ENCODE data around the gene GARNL3.

GARNL3 gene

DNA sequence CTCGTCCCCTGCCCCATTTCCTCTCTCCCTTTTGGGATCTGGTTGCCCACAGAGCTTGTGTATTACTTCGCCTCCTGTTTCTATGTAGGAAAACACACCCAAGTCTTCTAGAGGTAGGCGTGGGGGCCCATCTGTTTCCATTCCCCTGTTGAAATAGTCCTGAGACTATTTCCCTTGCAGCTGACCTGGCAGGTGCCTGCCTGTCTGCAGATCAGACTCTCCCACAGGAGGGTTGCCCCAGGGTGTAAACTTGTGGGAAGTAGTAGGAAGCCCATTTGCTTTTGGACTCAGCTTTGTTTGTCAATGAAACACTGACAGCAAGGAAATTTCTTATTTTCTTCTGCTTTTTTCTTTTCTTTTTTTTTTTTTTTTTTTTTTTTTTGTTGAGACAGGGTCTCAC lies 16.3 kb upstream of the GARNL3 start:
- TF ChIP-seq JUND (IDR thresholded peaks at IDR 0.05; ENCODE audit: low read depth) = no peak
- in situ Hi-C loops (cut with HindIII; ENCODE audit: low pct_unique_long_range_greater_than_20kb, low sequenced_read_pairs) = no loop called here
- no peak for DNase-seq (ENCODE audit: low read depth in 1 of 2, low spot score in 1 of 2)

DNA sequence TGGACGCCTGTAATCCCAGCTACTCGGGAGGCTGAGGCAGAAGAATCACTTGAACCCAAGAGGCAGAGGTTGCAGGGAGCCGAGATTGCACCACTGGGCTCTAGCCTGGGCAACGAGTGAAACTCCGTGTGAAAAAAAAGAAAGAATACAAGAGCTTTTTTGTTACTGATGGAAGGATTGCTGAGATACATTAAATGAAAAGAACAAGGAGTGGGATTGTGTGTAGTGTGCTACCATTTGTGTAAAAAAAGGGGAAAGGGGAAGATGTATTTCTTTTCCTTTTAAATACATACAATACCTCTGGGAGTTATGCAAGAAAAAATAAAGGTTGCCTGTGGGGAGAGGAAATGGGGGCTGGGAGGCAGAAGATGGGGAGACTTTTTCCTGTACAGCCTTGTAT lies 14.7 kb upstream of the GARNL3 start:
- DNase-seq (ENCODE audit: low read depth in 1 of 2, low spot score in 1 of 2) = no peak
- in situ Hi-C loops (cut with HindIII; ENCODE audit: low pct_unique_long_range_greater_than_20kb, low sequenced_read_pairs) = no loop called here
- TF ChIP-seq JUND (IDR thresholded peaks at IDR 0.05; ENCODE audit: low read depth) = no peak

DNA sequence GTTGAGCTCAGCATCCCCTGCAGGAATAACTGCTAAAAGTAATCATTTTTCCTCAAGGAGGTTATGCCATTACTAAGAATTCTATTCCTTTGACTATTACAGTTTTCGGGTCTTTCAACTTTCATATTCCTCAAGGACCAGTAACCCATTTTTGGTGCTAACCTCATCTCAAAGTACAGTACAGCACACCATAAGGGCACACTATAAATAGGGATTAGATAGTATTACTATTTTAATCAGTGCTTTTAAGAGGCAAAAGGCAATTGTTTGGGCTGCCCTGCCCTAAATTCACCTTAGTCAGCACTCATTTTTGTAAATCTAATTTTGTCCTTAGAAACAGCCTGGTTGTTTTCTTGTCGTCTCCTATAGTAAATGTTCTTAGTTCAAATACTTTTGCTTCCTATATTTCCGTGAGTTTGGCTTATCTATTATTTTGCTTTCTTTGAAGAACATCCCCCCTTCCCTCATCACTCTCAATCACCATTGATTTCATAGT lies 13.6 kb upstream of the GARNL3 start:
- no peak for TF ChIP-seq JUND (IDR thresholded peaks at IDR 0.05; ENCODE audit: low read depth)
- in situ Hi-C loops (cut with HindIII; ENCODE audit: low pct_unique_long_range_greater_than_20kb, low sequenced_read_pairs) = no loop called here
- DNase-seq (ENCODE audit: low read depth in 1 of 2, low spot score in 1 of 2) = no peak

DNA sequence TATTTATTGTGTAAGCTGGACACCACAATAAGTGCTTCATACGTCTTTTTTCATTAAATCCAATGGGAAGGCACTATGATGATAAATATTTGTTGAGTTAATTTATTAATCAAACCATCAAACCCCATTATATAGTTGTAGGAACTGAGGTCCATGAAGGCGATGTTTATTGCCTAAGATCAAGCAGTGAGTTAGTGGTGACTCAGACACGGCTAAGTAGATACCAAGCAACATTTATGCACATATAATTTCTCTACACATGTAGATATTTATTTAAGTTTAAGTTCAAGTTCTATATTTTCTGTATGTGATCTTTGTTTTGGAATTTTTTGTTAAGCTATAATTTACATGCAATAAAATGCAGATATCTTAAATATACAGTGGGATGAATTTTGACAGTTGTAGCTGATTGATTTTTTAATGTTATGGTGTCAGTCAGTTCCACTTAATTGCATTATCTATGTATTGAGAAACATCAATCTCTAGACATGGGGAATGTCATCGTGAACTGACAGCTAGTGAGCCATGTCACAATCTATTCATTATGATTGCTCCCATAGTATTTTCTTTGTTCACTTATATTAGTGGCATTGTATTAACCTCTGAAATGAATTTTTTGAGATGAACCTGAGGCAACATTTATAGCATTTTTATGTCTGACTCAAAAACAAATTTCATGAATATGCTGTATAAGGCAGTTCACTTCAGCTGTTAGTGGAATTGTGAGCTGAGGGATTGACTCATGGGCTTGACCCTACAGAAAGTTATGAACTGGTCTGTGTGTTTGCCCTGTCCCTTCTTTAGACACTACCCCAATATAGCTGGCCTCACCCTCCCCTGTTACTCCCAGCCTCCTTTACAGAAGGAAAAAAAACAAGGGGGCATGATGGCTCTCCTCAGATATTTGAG lies 11.9 kb upstream of the GARNL3 start:
- DNase-seq (ENCODE audit: low read depth in 1 of 2, low spot score in 1 of 2) = no peak
- no peak for TF ChIP-seq JUND (IDR thresholded peaks at IDR 0.05; ENCODE audit: low read depth)
- in situ Hi-C loops (cut with HindIII; ENCODE audit: low pct_unique_long_range_greater_than_20kb, low sequenced_read_pairs) = no loop called here

DNA sequence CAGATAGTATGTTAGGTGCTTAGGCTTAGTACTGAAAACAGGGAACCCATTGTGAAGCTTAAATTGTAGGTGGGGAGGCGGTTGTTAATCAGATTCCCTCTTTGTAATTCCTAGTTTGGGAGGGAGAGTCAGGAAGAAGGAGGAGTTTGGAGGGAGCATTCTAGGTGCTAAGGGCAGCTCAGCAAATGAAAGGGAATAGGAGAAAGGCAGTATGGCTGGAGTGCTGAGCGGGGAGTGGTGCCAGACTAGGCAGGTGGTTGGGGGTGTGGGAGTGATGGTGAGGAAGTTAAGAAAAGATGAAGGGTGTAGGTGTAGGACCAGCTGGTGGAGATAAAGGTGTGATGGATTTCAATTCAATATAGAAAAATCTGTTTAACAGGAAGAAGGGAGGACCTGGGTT lies 11.1 kb upstream of the GARNL3 start:
- no peak for DNase-seq (ENCODE audit: low read depth in 1 of 2, low spot score in 1 of 2)
- no peak for TF ChIP-seq JUND (IDR thresholded peaks at IDR 0.05; ENCODE audit: low read depth)
- in situ Hi-C loops (cut with HindIII; ENCODE audit: low pct_unique_long_range_greater_than_20kb, low sequenced_read_pairs) = no loop called here

DNA sequence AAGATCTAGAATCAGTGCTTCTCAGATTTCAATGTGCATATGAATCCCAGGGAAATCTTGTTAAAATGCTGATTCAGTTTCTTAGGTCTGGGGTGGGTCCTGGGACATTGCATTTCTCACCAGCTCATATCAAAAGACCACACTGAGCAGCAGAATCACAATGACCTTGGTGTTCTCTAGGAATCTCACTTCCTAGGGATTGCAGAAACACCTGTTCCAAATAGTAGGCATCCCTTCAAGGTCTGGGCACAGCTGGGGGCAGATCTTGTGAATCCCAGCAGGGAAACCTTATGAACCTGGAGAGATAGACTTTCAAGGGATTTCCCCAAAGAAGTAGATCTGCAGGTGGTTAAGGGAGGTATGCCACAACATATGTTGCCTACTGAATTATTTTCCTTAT lies 8.9 kb upstream of the GARNL3 start:
- TF ChIP-seq JUND (IDR thresholded peaks at IDR 0.05; ENCODE audit: low read depth) = no peak
- DNase-seq (ENCODE audit: low read depth in 1 of 2, low spot score in 1 of 2) = no peak
- in situ Hi-C loops (cut with HindIII; ENCODE audit: low pct_unique_long_range_greater_than_20kb, low sequenced_read_pairs) = no loop called here

DNA sequence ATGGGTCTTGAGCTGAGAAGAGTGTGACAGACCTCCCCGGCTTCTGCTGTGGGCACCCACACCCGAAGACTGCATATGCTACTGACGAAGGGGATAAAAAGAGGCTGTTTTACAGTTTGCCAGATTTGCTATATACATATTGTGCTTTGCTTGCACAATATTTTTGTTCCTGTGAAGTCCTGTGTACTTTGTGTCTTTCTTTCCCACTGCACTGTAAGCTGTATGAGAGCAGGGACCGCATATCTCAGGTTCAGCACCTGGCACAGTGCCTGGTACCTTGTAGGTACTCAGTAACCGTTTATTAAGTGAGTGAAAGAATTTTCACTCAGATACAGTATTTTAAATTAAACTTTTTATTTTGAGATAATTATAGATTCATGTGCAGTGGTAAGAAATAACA lies 8.2 kb upstream of the GARNL3 start:
- in situ Hi-C loops (cut with HindIII; ENCODE audit: low pct_unique_long_range_greater_than_20kb, low sequenced_read_pairs) = no loop called here
- TF ChIP-seq JUND (IDR thresholded peaks at IDR 0.05; ENCODE audit: low read depth) = no peak

DNA sequence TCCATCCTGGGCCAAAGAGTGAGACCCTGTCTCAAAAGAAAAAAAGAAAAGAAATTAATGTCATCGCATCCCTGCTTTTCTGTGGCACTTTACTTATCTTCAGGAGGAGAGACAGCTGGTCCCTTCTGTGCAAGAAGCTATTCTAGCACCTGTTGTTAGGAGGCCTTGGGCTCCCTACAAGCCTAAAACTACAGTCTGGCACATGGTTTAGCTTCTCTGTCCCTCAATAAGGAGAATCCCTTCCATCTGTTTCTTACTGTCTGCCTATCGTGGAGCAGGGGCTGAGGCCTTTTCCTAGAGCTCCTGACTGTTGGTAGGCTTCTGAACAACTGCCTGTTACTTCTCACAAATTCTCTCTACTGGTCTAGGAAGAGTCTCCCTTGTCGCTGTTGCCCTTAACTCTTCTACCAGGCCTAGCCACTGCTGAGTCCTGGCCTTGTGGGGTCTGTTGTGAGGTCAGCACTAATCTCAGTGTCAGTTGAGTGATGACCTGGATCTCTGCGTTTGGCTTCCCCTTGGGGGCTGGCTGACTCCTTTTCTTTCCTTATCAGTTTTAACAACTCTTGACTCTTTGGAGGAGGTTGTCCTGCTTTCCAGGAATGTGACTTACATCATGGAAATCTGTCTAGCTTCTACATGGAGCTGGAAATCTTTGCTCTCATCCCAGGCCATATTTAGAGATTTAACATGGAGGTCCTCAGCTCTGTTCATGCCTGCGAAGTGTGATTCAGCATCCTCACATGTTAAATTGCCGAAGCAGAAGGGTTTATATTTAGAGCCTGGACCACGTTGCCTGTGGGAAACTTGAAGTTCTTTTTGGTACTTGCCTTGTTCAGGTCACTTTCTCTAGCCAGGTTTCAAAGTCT lies 5.7 kb upstream of the GARNL3 start:
- no peak for DNase-seq (ENCODE audit: low read depth in 1 of 2, low spot score in 1 of 2)
- no peak for TF ChIP-seq JUND (IDR thresholded peaks at IDR 0.05; ENCODE audit: low read depth)

More for the DNA sequence above, 8.2 kb upstream of the GARNL3 start:
- DNase-seq (ENCODE audit: low read depth in 1 of 2, low spot score in 1 of 2) = no peak

DNA sequence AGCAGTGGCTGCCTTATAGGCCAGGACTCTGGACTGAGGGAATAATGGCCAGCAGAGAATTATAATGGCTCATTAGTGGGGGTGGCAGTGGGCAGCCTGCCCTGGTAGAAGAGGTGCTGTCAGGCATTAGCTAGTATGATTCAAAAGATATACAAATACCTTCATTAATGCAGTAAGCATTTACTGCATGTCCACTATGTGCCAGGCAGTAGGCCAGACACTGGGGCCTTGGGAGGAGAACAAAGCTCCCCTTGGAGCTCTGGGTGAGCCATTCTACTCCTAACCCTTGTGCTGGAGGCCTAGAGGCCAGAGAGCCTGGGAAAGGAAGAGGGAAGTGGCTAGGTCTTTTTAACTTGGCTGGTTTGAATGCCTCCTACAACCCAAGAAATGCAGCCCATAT lies 2.0 kb upstream of the GARNL3 start:
- no peak for DNase-seq (ENCODE audit: low read depth in 1 of 2, low spot score in 1 of 2)
- in situ Hi-C loops (cut with HindIII; ENCODE audit: low pct_unique_long_range_greater_than_20kb, low sequenced_read_pairs) = no loop called here
- TF ChIP-seq JUND (IDR thresholded peaks at IDR 0.05; ENCODE audit: low read depth) = no peak

More for the DNA sequence above, 5.7 kb upstream of the GARNL3 start:
- in situ Hi-C loops (cut with HindIII; ENCODE audit: low pct_unique_long_range_greater_than_20kb, low sequenced_read_pairs) = no loop called here

DNA sequence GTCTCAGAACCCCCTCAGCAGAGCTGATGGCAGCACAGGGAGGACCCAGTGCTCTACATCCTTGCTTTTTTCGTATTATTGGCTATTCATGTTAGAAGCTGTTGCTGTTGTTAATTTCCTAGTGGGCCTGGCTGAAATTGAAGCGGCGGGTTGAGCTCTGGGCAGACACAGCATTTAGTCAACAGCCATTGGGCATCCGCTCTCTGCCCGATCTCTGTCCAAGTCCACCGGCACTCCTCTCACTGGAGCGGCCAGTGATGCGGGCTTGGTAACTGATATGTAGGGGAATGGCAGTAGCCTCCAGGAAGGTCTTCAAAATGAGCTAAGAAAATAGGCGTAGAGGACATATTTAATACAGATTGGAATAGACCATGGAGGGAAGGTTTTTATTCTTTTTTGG lies 1.3 kb upstream of the GARNL3 start:
- no peak for TF ChIP-seq JUND (IDR thresholded peaks at IDR 0.05; ENCODE audit: low read depth)
- in situ Hi-C loops (cut with HindIII; ENCODE audit: low pct_unique_long_range_greater_than_20kb, low sequenced_read_pairs) = no loop called here
- DNase-seq (ENCODE audit: low read depth in 1 of 2, low spot score in 1 of 2) = no peak

DNA sequence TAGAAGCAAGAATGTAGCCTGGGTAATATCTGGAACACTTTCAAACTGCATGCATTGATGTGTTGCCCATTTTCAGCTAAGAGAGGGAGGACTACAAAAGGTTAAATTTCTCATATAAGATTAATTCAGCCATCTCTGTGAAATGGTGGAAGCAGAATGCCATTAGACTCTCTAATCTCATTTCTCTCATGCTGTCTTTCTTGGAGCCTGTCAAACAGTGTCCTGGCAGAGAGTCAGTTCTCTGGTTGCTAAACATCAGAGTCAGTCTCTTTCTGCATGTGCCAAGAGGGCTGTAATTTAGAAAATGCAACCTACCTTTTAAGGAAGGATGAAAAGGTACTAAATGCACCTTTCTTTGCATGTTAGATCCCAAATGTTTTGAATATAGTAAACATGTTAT lies 910 bp upstream of the GARNL3 start:
- TF ChIP-seq JUND (IDR thresholded peaks at IDR 0.05; ENCODE audit: low read depth) = no peak
- DNase-seq (ENCODE audit: low read depth in 1 of 2, low spot score in 1 of 2) = no peak
- in situ Hi-C loops (cut with HindIII; ENCODE audit: low pct_unique_long_range_greater_than_20kb, low sequenced_read_pairs) = no loop called here

DNA sequence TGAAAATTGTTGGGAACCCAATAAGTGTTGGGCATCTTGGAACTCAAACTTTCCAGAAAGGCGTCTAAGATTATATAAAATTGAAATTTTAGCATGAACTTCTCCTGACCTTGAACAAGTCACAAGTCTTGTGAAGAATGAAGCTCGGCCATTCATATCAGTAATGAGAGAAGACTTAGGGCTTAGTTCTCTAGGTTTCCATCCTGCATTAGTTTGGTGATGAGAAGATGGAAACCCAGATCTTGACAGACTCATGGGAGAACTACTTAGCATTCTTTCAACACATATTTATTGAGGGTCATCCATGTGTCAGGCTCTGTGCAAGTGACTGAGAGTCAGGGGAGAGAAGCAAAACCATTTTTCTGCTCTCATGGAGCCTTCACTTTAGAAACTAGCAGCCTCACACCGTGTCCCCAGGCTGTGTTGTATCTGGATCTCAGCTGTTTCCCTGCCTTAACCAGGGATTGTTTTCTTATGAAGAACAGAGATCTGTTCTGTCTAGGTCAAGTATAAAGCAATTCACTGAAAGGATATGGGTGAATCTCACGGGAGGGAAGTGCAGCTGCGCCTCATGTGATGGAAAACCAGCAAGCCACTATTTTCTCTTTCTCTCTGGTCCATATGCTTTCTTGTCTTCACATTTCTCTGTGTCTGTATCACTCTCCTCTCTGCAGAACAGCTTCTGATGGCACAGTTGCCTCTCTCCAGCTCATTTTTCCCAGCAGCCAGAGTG lies 3.4 kb downstream of the GARNL3 start:
- DNase-seq (ENCODE audit: low read depth in 1 of 2, low spot score in 1 of 2) = no peak
- in situ Hi-C loops (cut with HindIII; ENCODE audit: low pct_unique_long_range_greater_than_20kb, low sequenced_read_pairs) = no loop called here
- no peak for TF ChIP-seq JUND (IDR thresholded peaks at IDR 0.05; ENCODE audit: low read depth)
